Endothelial cell of umbilical vein (primary cell): ENCODE results near the gene VAMP2. TPM values are rescaled to one million over a fixed set of nuclear protein-coding genes. Genes with fewer than 3 reads are reported as not detected.

Experiments used
- BruUV-seq: library from RNA; stranded (reverse); fragments of 400-500 nt; replicated peaks from 2 replicates; lab custom pipeline; 2021; lab: Mats Ljungman, UMichigan
- CTCF ChIA-PET: fragments of 300-600, 350-600 bp; sonication (Branson Sonifier 250); formaldehyde crosslinking; loops from one replicate; lab custom pipeline; 2021; ENCODE audit warnings: antibody characterized with exemption, inconsistent platforms; lab: Charles Lee
- POLR2A ChIA-PET: fragments of 300-600, 350-600 bp; sonication (Branson Sonifier 250); formaldehyde crosslinking; loops from one replicate; lab custom pipeline; 2021; ENCODE audit warnings: antibody characterized with exemption, inconsistent platforms; lab: Charles Lee
- DNase-seq: peaks from one replicate; pipeline ENCODE4 v3.0.0-alpha.2; 2011; ENCODE audit warnings: low read depth, low spot score
- FAIRE-seq: peaks from 2 replicates; lab custom pipeline; 2011; peaks lifted over from hg19 to GRCh38; lab: Jason Lieb, UNC
- H2AFZ ChIP-seq: 2 replicates; pipeline ENCODE4 v1.6.0; 2012; ENCODE audit warnings: low read depth, low read length, control low read depth, inconsistent platforms
- H3K27ac ChIP-seq: 2 replicates; pipeline ENCODE4 v1.5.1; 2011; ENCODE audit warnings: low read depth, mild to moderate bottlenecking, control low read depth, low read length, moderate library complexity; ENCODE audit not compliant: insufficient read depth
- H3K27me3 ChIP-seq, 2 experiments: 2 replicates each; pipeline versions ENCODE4 v1.6.0 to v1.6.1; 2011; ENCODE audit warnings: low read length in 2 of 2, mixed read lengths in 1 of 2; ENCODE audit not compliant: control insufficient read depth in 2 of 2, insufficient read depth in 2 of 2
- H3K36me3 ChIP-seq, 2 experiments: 2 replicates in 1 of 2; 3 replicates in 1 of 2; pipeline ENCODE4 v1.5.1; 2011; ENCODE audit warnings: low read length in 2 of 2, mild to moderate bottlenecking in 1 of 2, moderate library complexity in 1 of 2; ENCODE audit not compliant: control insufficient read depth in 2 of 2, insufficient read depth in 2 of 2; ENCODE audit errors: extremely low read depth in 1 of 2
- H3K4me1 ChIP-seq: 3 replicates; pipeline ENCODE4 v1.5.1; 2011; ENCODE audit warnings: mild to moderate bottlenecking, low read length; ENCODE audit not compliant: control insufficient read depth, insufficient read depth; ENCODE audit errors: extremely low read depth
- H3K4me2 ChIP-seq: 2 replicates; pipeline ENCODE4 v1.6.1; 2011; ENCODE audit warnings: low read length, control low read depth, mixed read lengths; ENCODE audit not compliant: insufficient read depth
- H3K4me3 ChIP-seq, 3 experiments: fragments of 200-600 bp in 1 of 3; sonication (generic), shearing (Covaris generic) in 1 of 3; replicated peaks in 1 of 3; 2 replicates each; pipeline ENCODE4 v1.5.1; 2011 to 2016; ENCODE audit warnings: control low read depth in 3 of 3, low read length in 3 of 3, mild to moderate bottlenecking in 2 of 3, inconsistent platforms in 1 of 3, low read depth in 1 of 3, moderate library complexity in 1 of 3; ENCODE audit not compliant: insufficient read depth in 1 of 3
- H3K79me2 ChIP-seq: 2 replicates; pipeline ENCODE4 v1.6.0; 2012; ENCODE audit warnings: low read length, inconsistent platforms; ENCODE audit not compliant: control insufficient read depth, insufficient read depth
- H3K9ac ChIP-seq: replicated peaks from 2 replicates; pipeline ENCODE3; 2011; ENCODE audit warnings: low read length, control low read depth; ENCODE audit not compliant: insufficient read depth; ENCODE audit errors: extremely low read depth
- H3K9me1 ChIP-seq: replicated peaks from 3 replicates; pipeline ENCODE4 v1.6.0; 2011; ENCODE audit warnings: mild to moderate bottlenecking, low read length; ENCODE audit not compliant: control insufficient read depth, insufficient read depth; ENCODE audit errors: extremely low read depth
- H3K9me3 ChIP-seq: replicated peaks from 2 replicates; pipeline ENCODE4 v1.5.1; 2012; ENCODE audit warnings: low read length, inconsistent platforms; ENCODE audit not compliant: control insufficient read depth, insufficient read depth
- H4K20me1 ChIP-seq: replicated peaks from 2 replicates; pipeline ENCODE3; 2011; ENCODE audit warnings: mild to moderate bottlenecking, low read length; ENCODE audit not compliant: control insufficient read depth, insufficient read depth; ENCODE audit errors: extremely low read depth
- EZH2 ChIP-seq: IDR thresholded peaks from 2 replicates; pipeline ENCODE4 v1.6.1; 2012; ENCODE audit warnings: borderline replicate concordance, low read depth, mild to moderate bottlenecking, moderate library complexity, low read length, inconsistent platforms; ENCODE audit not compliant: severe bottlenecking
- FOS ChIP-seq: IDR thresholded peaks from 2 replicates; pipeline ENCODE4 v1.6.1; 2011; ENCODE audit warnings: mild to moderate bottlenecking, low read length, moderate library complexity, borderline replicate concordance; ENCODE audit not compliant: insufficient read depth
- GATA2 ChIP-seq: IDR thresholded peaks from 2 replicates; pipeline ENCODE4 v1.7.0; 2011; ENCODE audit warnings: low read depth, mild to moderate bottlenecking, moderate library complexity, mixed read lengths, low read length; ENCODE audit not compliant: insufficient read length, insufficient read depth
- JUN ChIP-seq: IDR thresholded peaks from 2 replicates; pipeline ENCODE4 v1.6.1; 2011; ENCODE audit warnings: borderline replicate concordance, low read depth; ENCODE audit not compliant: insufficient read length, insufficient read depth
- dilution Hi-C: fragments of 300-500 bp; cut with MboI; formaldehyde crosslinking; loops from one replicate; pipeline ENCODE4 v1.15.0; 2019; ENCODE audit warnings: low sequenced_read_pairs; ENCODE audit not compliant: extremely low pct_ligation_motif_present
- intact Hi-C: fragments of 100-400 bp; cut with micrococcal nuclease; formaldehyde crosslinking; loops from one replicate; pipeline ENCODE4 v1.10.0; 2022
- polyA plus RNA-seq, 4 experiments: library from polyadenylated mRNA; depleted of rRNA in 3 of 4; stranded (reverse) in 3 of 4; unstranded in 1 of 4; fragments of >200 nt; gene quantifications; 2 replicates each; pipeline versions ENCODE4 v1.2.1 to v1.2.3, GENCODE V29; 2011 to 2012; ENCODE audit warnings: missing spikeins in 1 of 4
- total RNA-seq: library from RNA; stranded (reverse); gene quantifications from 2 replicates; pipeline ENCODE4 v1.2.3, GENCODE V29; 2021
- TF ChIP-seq, protein P1 (sequence below), 2 donors: IDR thresholded peaks; 1 replicate in 1 of 2; 2 replicates in 1 of 2; pipeline ENCODE4 v1.5.1; 2011; ENCODE audit warnings: low read length in 2 of 2, mild to moderate bottlenecking in 2 of 2, moderate library complexity in 2 of 2, control low read depth in 1 of 2, inconsistent platforms in 1 of 2, low read depth in 1 of 2; ENCODE audit not compliant: insufficient read depth in 1 of 2; ENCODE audit errors: extremely low read depth in 1 of 2
- TF ChIP-seq, protein P2 (sequence below): IDR thresholded peaks from 2 replicates; pipeline ENCODE4 v1.6.1; 2011; ENCODE audit not compliant: insufficient read depth, insufficient read length

VAMP2 gene
- total and polyA plus RNA-seq, 2 donors (not counting 3 experiments of a cell fraction or from before 2014, with no cell fraction given): 35.9 to 38.0 TPM

DNA sequence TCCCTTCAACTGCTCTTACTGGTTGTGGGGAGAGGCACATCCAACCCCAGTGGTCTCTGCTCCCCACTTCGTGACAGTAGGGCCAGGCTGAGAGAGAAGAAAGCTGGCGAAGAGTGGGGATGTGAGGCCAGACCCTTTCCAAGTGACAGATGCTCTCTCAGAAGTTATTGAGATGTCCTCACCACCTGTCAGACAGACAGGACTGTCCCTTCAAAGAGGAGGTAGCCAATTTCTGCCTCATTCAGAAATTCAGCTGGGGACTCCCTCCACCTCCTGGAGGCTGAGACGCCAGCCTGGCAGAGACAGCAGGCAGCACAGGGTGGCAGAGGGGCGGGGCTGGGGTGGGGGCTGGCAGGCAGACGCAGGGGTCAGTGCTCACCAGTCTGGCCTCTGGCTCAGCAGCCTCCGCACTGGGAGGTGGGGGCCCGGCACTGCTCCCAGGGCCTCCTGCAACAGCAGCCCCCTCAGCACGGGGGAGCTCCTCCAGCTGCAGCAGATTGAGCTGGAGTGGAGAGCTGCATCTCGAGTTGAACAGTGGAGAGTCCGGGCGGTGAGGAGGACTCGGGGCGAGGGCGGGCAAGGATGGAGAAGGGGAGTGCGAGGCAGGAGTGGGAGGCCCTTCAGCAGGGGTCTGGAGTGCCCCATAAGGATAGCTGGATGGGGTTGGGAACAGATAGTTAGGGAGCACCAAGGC lies 19.7 kb downstream of the VAMP2 start:
- H3K4me1 ChIP-seq: peaks cover 9% of the 10 kb centered on the region
- no peaks in the 10 kb centered on the region for H3K9me1 ChIP-seq
- no TSS peak for BruUV-seq
- H3K9ac ChIP-seq: no peak overlapping the region
- POLR2A ChIA-PET: interaction anchor here (1.2 kb wide), 1 partner anchor 9 kb away, joined by 4 read pairs; the partner anchor contains the start of gene PER1
- dilution Hi-C loops: no loop called here
- peaks cover 0 to 60% of the 10 kb centered on the region in 2 experiments for H3K36me3 ChIP-seq
- H3K27me3 ChIP-seq: no peaks in the 10 kb centered on the region
- FAIRE-seq (no peak), DNase-seq (no peak)
- H3K79me2 ChIP-seq: no peaks in the 10 kb centered on the region
- H4K20me1 ChIP-seq: no peaks in the 10 kb centered on the region
- H3K4me3 ChIP-seq: no peak overlapping the region
- H3K27ac ChIP-seq: no peak overlapping the region
- intact Hi-C loops: no loop called here
- no peak overlapping the region for H3K4me2 ChIP-seq
- CTCF ChIA-PET: interaction anchor here (0.6 kb wide), 1 partner anchor 564 kb away, joined by 3 read pairs; the partner anchor contains the start of gene CD68
- no peaks in the 10 kb centered on the region for H3K9me3 ChIP-seq
- TF ChIP-seq FOS: no peak
- TF ChIP-seq GATA2: no peak
- TF ChIP-seq, protein P1, sequence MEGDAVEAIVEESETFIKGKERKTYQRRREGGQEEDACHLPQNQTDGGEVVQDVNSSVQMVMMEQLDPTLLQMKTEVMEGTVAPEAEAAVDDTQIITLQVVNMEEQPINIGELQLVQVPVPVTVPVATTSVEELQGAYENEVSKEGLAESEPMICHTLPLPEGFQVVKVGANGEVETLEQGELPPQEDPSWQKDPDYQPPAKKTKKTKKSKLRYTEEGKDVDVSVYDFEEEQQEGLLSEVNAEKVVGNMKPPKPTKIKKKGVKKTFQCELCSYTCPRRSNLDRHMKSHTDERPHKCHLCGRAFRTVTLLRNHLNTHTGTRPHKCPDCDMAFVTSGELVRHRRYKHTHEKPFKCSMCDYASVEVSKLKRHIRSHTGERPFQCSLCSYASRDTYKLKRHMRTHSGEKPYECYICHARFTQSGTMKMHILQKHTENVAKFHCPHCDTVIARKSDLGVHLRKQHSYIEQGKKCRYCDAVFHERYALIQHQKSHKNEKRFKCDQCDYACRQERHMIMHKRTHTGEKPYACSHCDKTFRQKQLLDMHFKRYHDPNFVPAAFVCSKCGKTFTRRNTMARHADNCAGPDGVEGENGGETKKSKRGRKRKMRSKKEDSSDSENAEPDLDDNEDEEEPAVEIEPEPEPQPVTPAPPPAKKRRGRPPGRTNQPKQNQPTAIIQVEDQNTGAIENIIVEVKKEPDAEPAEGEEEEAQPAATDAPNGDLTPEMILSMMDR (IDR thresholded peaks at IDR 0.05; ENCODE audit: extremely low read depth in 1 of 2, insufficient read depth in 1 of 2, low read depth in 1 of 2, low read length in 2 of 2): no peak
- no peak for TF ChIP-seq JUN
- TF ChIP-seq, protein P2, sequence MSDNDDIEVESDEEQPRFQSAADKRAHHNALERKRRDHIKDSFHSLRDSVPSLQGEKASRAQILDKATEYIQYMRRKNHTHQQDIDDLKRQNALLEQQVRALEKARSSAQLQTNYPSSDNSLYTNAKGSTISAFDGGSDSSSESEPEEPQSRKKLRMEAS: no peak
- TF ChIP-seq EZH2: no peak
- H2AFZ ChIP-seq: no peak overlapping the region
